ENCODE measurements around the gene RNF111. TPM values are rescaled to one million over a fixed set of nuclear protein-coding genes. Genes with fewer than 3 reads are reported as not detected.

RNF111 gene
- total and polyA plus RNA-seq, 9 of the 15 experiments (the other 6 are each of a cell fraction or from before 2014, with no cell fraction given) = 7.9 to 26.0 (median 14.4) TPM

DNA sequence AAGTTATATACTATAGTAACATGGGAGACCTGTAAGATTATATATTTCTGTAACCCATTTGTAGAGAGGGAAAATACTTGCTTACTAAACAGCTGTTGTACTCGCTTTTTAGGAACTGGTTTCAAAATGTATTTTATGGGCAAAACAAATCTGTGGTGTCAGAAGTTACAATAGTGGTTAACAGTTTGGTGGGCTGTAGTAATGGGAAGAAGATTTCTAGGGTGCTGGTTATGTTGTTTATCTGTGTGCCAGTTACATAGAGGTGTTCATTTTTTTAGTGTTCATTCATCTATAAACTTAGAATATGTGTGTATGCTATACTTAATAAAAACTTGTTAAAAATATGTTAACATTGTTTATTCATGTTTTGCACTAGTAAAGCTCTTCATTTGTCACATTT, 42.1 kb downstream of the RNF111 start:
- WGBS (ENCODE audit: insufficient coverage, low coverage, missing lambda C conversion rate) = 80% methylated on average over 1 of the region's 1 CpG
- POLR2A ChIA-PET = interaction anchor here (0.8 to 1.8 kb wide), 2 partner anchors 10 to 79 kb away, joined by 3 to 4 read pairs; no protein-coding TSS in a partner anchor

DNA sequence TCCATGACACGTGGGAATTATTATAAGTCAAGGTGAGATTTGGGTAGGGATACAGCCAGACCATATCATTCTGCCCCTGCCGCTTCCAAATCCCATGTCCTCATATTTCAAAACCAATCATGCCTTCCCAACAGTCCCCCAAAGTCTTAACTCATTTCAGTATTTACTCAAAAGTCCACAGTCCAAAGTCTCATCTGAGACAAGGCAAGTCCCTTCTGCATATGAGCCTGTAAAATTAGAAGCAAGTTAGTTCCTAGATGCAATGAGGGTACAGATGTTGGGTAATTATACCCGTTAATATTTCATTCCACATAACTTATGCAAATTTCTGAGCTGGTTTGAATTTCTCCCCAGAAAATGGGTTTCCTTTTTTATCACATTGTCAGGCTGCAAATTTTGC, 47.7 kb downstream of the RNF111 start:
- CTCF ChIA-PET (ENCODE audit: low intra/inter-chr PET ratio) = no interaction called here

More for the DNA sequence above, 42.1 kb downstream of the RNF111 start:
- Histone ChIP-seq H3K9me3 (replicated peaks; ENCODE audit: control insufficient read depth, insufficient read depth, low read depth, low read length) (no peaks in the 10 kb centered on the region), H3K4me1 (replicated peaks in 1 of 2; ENCODE audit: control insufficient read depth in 2 of 2, insufficient read depth in 2 of 2, low read length in 2 of 2) (no peaks in the 10 kb centered on the region), H3K27ac (ENCODE audit: extremely low read depth, low read depth, low read length) (no peak overlapping the region), H2AFZ (ENCODE audit: low read depth, low read length) (no peak overlapping the region), H3K9ac (ENCODE audit: insufficient read depth in 1 of 2, low read depth in 2 of 2, low read length in 2 of 2) (no peak overlapping the region), H3K4me3 (no peak overlapping the region), H3K9me1 (ENCODE audit: control insufficient read depth, insufficient read depth, low read length) (no peaks in the 10 kb centered on the region), H3K27me3 (ENCODE audit: control insufficient read depth in 2 of 2, insufficient read depth in 2 of 2, low read length in 2 of 2) (no peaks in the 10 kb centered on the region), H4K20me1 (replicated peaks; ENCODE audit: control insufficient read depth, insufficient read depth, low read length) (no peaks in the 10 kb centered on the region), H3K79me2 (ENCODE audit: control insufficient read depth, insufficient read depth, low read length) (peaks cover 84% of the 10 kb centered on the region), H3K36me3 (ENCODE audit: control insufficient read depth, insufficient read depth, low read length) (peaks cover 43% of the 10 kb centered on the region), H3K4me2 (ENCODE audit: insufficient read depth, low read length) (no peak overlapping the region)
- ATAC-seq = no peak
- TF ChIP-seq TSC22D4 (tag; IDR thresholded peaks at IDR 0.05) = no peak
- in situ Hi-C loops (cut with MboI) = no loop called here
- no TSS peak for BruUV-seq (replicated peaks)
- FAIRE-seq = no peak
- CTCF ChIA-PET (ENCODE audit: low intra/inter-chr PET ratio) = no interaction called here
- no peak for DNase-seq (ENCODE audit: extremely low read depth in 1 of 4, low spot score in 3 of 4)
- intact Hi-C loops (cut with micrococcal nuclease) = no loop called here

More for the DNA sequence above, 47.7 kb downstream of the RNF111 start:
- Histone ChIP-seq H3K4me3 (no peak overlapping the region), H3K27me3 (ENCODE audit: control insufficient read depth in 2 of 2, insufficient read depth in 2 of 2, low read length in 2 of 2) (no peaks in the 10 kb centered on the region), H3K9ac (ENCODE audit: insufficient read depth in 1 of 2, low read depth in 2 of 2, low read length in 2 of 2) (no peak overlapping the region), H3K79me2 (ENCODE audit: control insufficient read depth, insufficient read depth, low read length) (peaks cover 89% of the 10 kb centered on the region), H3K4me2 (ENCODE audit: insufficient read depth, low read length) (no peak overlapping the region), H3K27ac (ENCODE audit: extremely low read depth, low read depth, low read length) (no peak overlapping the region), H3K36me3 (ENCODE audit: control insufficient read depth, insufficient read depth, low read length) (peaks cover 61% of the 10 kb centered on the region), H3K9me1 (ENCODE audit: control insufficient read depth, insufficient read depth, low read length) (no peaks in the 10 kb centered on the region), H4K20me1 (replicated peaks; ENCODE audit: control insufficient read depth, insufficient read depth, low read length) (no peaks in the 10 kb centered on the region), H3K4me1 (replicated peaks in 1 of 2; ENCODE audit: control insufficient read depth in 2 of 2, insufficient read depth in 2 of 2, low read length in 2 of 2) (no peaks in the 10 kb centered on the region), H3K9me3 (replicated peaks; ENCODE audit: control insufficient read depth, insufficient read depth, low read depth, low read length) (no peaks in the 10 kb centered on the region), H2AFZ (ENCODE audit: low read depth, low read length) (no peak overlapping the region)
- TF ChIP-seq HNRNPLL (IDR thresholded peaks at IDR 0.05; ENCODE audit: low read depth, low read length, poor library complexity, severe bottlenecking) (no peak), RFX1 (IDR thresholded peaks at IDR 0.05) (no peak), TAF9B (IDR thresholded peaks at IDR 0.05; ENCODE audit: partially characterized antibody) (no peak), RBFOX2 (IDR thresholded peaks at IDR 0.05; ENCODE audit: low read depth, low read length) (no peak)
- POLR2A ChIA-PET = no interaction called here
- no TSS peak for BruUV-seq (replicated peaks)
- in situ Hi-C loops (cut with MboI) (no loop called here), intact Hi-C loops (cut with micrococcal nuclease) (no loop called here)
- DNase-seq (ENCODE audit: extremely low read depth in 1 of 4, low spot score in 3 of 4) (no peak), FAIRE-seq (no peak), ATAC-seq (no peak)
- WGBS (ENCODE audit: insufficient coverage, low coverage, missing lambda C conversion rate) = 88% methylated on average over 3 of the region's 3 CpGs

Measured in K562 (cell line).